GM19099 (cell line): ENCODE results near the gene TRMO.

ENCODE experiments used
- POLR2A ChIP-seq: IDR thresholded peaks from 3 replicates; pipeline ENCODE4 v1.6.1; 2011; ENCODE audit warnings: low read depth; ENCODE audit not compliant: insufficient read length; ENCODE audit errors: extremely low read depth

The TRMO gene

GRCh38 chr9:97857606-97858392 is 64.5 kb downstream of the TRMO start:
- no peak for TF ChIP-seq POLR2A

GRCh38 chr9:97856857-97857605 is 65.3 kb downstream of the TRMO start:
- TF ChIP-seq POLR2A = no peak

GRCh38 chr9:97855899-97856298 is 66.4 kb downstream of the TRMO start:
- no peak for TF ChIP-seq POLR2A

GRCh38 chr9:97855486-97855875 is 66.8 kb downstream of the TRMO start:
- TF ChIP-seq POLR2A = no peak

- TF ChIP-seq POLR2A = no peak
These were observed 67.4 kb downstream of the TRMO start for GRCh38 chr9:97854696-97855485.
